Ramos (cell line): Measurements from ENCODE around the gene TTL.
"Not testable (repeated sequence)": the region's sequence is repeated elsewhere in the genome, so short reads cannot be mapped to it uniquely, and the experiment has no call there.

Experiments
- in situ Hi-C: fragments of 300-500 bp; cut with MboI; formaldehyde crosslinking; loops from one replicate; pipeline ENCODE4 v1.14.3; 2022; ENCODE audit warnings: low sequenced_read_pairs; ENCODE audit not compliant: unreplicated experiment

Gene TTL

DNA sequence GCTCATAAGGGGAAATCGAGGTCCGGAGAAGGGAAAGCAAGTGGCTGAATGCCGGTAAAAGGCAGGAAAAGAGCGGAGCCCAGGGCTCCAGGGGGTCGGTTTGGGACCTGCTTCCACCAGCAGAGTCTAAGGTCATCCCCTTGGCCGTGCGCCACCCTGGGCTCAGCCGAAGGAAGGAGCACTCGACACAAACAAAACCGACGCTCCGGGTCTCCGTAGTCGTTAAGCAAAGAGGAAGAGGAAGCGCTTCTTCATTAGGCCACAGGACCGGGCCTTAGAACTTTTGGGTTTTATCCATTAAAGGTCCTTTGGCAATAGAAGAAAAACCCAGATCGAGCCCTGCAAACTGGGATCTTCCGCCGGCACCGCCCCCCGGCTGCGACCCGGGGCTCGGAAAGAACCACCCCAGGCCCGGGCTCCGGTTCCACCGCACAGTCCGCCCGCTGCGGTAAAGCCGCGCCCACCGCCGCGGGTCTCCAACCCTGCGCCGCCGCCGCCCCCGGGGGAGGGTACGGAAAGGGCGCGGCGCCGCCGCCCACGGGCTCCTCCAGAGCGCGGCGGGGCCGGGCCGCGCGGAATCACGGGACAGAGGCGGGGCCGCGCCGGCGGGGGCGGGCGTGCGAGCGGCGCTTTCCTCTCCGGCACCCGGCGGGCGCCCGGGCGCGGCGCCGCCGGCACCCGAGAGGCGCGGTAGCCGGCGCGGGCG lies at the start of gene TTL:
TSS of gene TTL (plus strand) at position 629 of the 706 bp plus-strand sequence. CDS start 189 bp downstream, outside the sequence.
- in situ Hi-C loops: no loop called here

- in situ Hi-C loops: not testable (repeated sequence)
Observed at GRCh38 chr2:112432390-112432734, 49.6 kb upstream of the TTL start.

DNA sequence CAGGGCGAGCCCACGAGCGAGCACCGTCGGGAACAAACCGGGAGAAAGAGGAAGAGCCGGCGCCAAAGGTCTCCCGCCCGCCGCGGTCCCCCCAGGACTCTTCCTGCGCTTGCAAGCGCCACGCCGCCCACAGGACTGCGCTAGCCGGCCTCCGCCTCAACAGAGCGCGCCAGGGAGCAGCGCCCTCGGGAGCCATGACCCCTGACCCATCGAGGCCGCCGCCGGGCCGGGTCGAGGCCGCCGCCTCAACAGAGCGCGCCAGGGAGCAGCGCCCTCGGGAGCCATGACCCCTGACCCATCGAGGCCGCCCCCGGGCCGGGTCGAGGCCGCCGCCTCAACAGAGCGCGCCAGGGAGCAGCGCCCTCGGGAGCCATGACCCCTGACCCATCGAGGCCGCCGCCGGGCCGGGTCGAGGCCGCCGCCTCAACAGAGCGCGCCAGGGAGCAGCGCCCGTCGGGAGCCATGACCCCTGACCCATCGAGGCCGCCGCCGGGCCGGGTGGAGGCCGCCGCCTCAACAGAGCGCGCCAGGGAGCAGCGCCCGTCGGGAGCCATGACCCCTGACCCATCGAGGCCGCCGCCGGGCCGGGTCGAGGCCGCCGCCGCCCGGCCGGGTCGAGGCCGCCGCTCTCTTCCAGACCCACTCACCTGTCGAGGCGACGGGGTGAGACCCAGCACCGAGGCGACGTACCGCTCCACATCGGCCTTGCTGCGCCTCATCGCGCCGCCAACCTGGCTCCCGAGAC lies 49.0 kb upstream of the TTL start:
- in situ Hi-C loops: not testable (repeated sequence)

DNA sequence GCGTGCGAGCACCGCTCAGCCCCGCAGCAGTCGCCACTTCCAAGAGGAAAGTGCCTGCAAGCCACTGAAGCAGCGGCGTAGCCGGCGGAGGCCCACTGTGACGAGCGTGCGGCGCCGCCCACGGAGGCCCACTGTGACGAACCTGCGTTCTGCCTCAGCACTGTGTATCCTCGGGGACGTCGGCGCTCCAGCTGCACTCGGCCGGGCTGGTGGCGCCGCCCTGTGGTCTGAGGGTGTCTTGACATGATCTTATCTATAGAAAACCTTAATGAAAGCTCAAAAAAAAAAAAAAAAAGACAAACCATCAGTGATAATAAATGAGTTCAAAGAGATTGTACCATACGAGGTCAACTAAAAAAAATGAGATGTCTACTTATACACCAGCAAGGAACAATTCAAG lies 48.5 kb upstream of the TTL start, which contains the start of gene RGPD8:
TSS of gene RGPD8 (minus strand) at position 166 of the 400 bp plus-strand sequence. CDS start 192 bp downstream, outside the sequence.
- in situ Hi-C loops: not testable (repeated sequence)

GRCh38 chr2:112433932-112434730 lies 47.8 kb upstream of the TTL start:
- in situ Hi-C loops: no loop called here

- in situ Hi-C loops: not testable (repeated sequence)
Observed at GRCh38 chr2:112434890-112435715, 46.9 kb upstream of the TTL start.

- in situ Hi-C loops: not testable (repeated sequence)
Observed at GRCh38 chr2:112435716-112436431, 46.1 kb upstream of the TTL start.

GRCh38 chr2:112436993-112437392 lies 45.0 kb upstream of the TTL start:
- in situ Hi-C loops: not testable (repeated sequence)

DNA sequence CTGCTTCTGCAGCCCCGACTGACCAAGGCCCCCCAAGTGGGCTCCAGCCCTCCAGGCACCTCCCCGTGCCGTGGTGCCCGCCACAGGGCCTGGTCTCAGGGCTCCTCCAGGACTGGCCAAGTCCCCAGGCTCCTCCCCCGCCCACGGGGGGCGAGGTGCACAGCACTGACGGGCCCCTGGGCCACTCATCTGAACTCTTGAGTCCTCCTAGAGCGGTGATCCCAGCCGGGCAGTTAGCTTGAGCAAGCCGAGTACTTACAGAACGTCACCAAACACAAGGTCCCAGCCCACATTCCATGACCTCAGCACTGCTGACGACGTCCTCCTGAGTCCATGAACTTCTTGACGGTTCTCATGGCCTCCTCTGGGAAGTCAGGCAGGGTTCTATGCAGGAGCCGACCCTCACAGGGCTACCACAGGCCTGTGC lies 44.5 kb upstream of the TTL start:
- in situ Hi-C loops: not testable (repeated sequence)

DNA sequence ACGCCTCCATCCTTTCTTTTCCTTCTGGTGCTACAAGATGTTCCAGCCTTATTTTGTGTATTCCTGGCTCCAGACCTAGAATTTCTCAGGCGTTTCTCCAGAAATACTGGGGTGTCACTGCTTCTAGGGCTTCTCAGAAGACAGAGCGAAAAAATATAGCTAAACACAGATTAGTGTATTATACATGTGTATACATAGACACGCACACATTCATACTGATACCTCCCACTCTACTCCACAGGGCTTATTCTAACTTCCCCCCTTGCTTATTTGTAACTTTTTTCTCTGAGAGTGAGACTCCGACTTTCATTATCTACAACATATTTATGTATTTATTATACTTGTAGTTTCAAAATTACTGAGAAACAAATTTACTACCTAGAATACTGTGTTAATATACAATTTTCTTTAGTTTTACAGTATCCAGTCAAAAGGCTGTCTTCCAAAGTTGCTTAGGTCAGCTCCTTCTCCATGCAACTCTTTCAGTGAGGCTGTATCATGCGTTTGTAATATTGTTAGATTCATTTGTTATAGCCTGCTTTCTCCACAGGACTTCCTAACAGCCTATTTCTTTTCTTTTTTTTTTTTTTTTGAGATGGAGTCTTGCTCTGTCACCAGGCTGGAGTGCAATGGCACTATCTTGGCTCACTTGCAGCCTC lies 43.2 kb upstream of the TTL start:
- in situ Hi-C loops: not testable (repeated sequence)

DNA sequence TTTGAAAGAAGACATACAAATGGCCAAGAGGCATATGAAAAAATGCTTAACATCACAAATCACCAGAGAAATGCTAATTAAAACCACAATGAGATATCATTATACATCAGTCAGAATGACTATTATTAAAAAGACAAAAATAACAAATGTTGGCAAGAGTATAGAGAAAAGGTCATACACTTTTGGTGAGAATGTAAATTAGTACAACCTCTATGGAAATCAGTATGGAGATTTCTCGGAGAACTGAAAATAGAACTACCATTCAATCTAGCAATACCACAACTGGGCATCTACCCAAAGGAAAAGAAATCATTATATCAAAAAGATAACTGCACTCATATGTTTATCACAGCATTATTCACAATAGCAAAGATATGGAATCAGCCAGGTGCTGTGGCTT lies 37.7 kb upstream of the TTL start:
- in situ Hi-C loops: not testable (repeated sequence)

- in situ Hi-C loops: no loop called here
Observed at GRCh38 chr2:112449854-112450253, 32.1 kb upstream of the TTL start.

GRCh38 chr2:112451317-112451716 lies 30.6 kb upstream of the TTL start:
- in situ Hi-C loops: no loop called here

GRCh38 chr2:112454586-112454985 lies 27.4 kb upstream of the TTL start:
- in situ Hi-C loops: no loop called here

DNA sequence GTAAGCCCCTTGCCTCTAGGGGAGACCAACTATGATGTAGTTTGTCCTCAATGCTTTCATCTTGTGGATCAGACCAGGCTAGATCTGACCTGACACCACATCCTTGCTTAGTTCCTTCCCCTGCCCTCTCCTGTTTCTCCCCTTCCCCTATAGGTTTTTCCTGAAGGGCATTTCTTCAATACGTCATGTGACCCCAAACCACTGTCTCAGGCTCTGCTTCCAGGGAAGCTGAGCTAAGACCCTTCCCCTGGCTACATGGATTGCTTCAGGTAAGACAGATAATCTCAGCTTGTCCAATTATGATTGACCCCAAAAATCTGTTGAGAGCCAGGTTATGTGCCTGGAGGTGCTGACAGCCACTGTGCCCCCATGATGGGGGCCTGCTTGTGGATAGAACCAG lies 22.6 kb upstream of the TTL start:
- in situ Hi-C loops: no loop called here

GRCh38 chr2:112462178-112462577 lies 19.8 kb upstream of the TTL start:
- in situ Hi-C loops: no loop called here

DNA sequence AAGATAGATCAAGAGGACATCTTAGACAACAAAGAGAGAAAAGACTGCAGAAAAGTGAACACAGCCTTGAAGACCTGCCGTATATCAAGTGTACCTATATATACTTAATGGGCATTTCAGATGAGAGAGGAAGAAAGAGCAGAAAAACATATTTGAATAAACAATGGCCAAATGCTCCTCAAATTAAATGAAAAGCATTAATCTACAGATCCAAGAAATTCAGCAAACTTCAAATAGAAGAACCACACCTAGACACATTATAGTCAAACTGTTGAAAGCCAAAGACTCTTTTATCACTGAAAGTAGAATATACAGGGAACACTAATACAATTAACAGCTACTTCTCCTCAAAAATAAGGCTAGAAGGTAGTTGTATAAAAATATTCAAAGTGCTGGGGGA lies 18.7 kb upstream of the TTL start:
- in situ Hi-C loops: no loop called here

- in situ Hi-C loops: no loop called here
Observed at GRCh38 chr2:112465382-112465781, 16.6 kb upstream of the TTL start.
